Epithelial cell of prostate (primary cell): ENCODE results near the gene MLIP.

Experiments
- DNase-seq: peaks from one replicate; pipeline ENCODE4 v3.0.0-alpha.2; 2011; ENCODE audit warnings: low read depth, low spot score
- H3K27ac ChIP-seq: fragments of 450-650 bp; 2 replicates; pipeline ENCODE4 v1.5.1; 2017; ENCODE audit warnings: mild to moderate bottlenecking

Gene MLIP

DNA sequence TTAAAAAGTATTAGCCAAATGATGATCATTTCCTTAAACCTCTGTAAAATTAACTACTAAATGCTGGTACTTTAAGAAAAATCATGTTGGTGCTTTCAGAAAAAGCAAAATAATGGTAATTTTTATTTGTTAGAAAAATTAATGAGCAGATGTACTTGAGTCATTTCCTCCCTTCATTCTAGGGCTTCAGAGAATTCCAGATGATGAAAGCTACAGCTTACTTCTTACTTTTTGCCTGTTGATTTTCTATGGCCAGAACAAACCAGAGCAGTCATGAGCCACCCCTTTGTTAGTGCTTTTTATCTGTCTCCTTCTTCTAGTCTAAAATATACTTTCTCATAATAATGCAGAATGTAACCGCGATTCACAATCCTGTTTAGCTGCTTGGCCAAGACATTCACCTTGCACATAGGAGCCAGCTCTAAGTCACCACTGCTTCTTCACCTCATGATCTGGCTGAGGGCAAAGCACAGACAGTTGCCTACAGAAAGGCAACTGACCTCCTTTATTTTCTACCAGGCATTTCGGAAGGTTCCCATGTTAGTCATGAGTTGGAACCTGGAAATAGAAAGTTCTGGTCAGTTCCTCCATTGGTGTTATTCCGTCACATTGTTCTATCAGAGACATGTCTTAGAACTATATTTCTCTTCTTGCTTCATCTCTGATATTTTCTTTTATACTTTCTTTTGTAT lies 153.5 kb downstream of the MLIP start:
- DNase-seq = no peak
- no peak overlapping the region for H3K27ac ChIP-seq

DNA sequence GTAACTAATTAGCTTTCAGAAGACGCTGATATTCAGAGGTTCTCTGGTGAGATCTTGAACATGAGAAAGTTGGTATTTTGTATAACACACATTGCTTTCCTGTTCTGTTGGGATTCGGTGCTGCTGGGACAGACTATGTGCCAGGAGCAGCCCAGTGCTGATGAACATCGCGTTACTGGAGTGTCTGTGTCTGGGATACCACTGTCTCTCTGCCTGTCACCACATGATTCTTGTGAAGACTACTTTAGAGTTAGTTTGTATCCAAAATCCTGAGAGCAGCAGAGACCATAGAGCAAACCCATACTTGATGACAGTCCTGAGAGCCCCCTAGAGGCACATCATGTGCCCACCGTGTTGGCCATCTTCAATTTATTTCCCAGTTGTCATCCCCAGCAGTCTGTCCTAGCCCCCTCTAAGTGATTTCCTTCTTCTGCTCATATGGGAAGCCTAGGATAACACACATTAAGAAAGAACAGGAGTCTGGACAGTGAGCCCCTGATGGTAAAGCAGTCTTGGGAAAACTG lies 155.2 kb downstream of the MLIP start:
- no peak overlapping the region for H3K27ac ChIP-seq
- DNase-seq = no peak

DNA sequence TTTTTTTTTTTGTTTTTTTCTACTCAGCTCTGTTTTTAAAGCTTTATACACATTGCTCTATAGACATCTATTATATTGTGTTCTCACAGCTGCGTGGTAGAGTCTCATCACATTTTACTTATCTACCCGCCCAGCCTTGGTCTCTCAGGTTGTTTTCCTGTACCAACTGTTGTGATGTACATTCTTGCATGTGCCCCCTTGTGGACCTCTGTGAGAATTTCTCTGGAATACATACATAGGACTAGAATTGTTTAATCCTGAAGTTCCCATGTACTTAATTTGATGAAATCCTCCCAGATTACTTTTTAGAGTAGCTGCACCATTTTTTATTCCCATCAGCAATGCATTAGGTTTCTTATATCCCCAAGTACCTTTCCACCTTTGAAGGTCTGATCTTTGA lies 156.6 kb downstream of the MLIP start:
- DNase-seq = no peak

DNA sequence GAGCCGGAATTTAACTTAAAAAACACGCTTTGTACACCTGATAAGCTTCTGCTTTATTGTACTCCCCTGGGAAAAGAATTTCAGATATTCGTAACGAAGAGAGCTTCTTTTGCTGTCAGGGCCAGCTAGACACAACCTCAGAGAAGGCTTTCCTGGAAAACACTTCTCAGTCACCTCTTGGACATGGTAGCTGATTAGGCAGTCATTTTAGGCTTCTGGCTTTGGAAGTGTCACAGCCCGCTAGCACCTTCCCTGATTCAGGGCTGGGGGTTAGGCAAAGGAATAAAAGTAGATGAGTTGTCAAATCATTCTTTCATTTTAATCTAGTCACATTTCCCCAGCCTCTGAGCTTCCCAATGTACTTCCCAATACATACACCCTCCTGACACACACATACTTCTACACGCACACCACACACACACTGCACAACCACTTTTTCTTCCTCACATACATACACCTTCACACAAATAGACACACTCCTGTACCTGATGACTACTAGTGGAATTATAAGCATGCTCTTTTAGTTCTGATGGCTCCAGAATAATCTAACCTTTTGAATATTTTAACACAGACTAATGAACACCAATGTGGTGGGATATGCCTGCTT lies 162.1 kb downstream of the MLIP start:
- no peak for DNase-seq
- no peak overlapping the region for H3K27ac ChIP-seq

More for the DNA sequence above, 156.6 kb downstream of the MLIP start:
- no peak overlapping the region for H3K27ac ChIP-seq

DNA sequence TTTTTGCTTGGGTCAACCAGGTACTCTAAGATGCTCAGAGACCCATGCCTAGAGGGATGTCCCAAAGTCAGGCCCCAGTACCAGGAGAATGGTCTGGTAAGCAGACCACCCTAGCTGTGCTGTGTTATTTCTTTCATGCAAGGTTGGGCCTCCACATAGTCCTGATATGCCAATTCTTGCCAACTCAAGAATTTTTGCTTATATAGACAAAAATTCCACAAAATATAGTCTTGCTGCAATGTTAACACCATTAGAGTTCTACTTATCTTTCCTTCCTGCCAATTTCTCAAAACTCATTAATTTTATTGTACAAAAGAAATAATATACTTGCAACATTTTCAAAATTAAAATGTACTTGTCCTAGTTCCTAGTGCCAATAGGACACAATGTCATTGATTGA lies 163.1 kb downstream of the MLIP start:
- H3K27ac ChIP-seq = no peak overlapping the region
- no peak for DNase-seq

GRCh38 chr6:54282186-54282585 lies 170.9 kb downstream of the MLIP start:
- peak; percentile 48 for DNase-seq
- H3K27ac ChIP-seq = peak overlapping the region; percentile 71

GRCh38 chr6:54284161-54284860 lies 173.1 kb downstream of the MLIP start:
- DNase-seq = no peak
- H3K27ac ChIP-seq = no peak overlapping the region

DNA sequence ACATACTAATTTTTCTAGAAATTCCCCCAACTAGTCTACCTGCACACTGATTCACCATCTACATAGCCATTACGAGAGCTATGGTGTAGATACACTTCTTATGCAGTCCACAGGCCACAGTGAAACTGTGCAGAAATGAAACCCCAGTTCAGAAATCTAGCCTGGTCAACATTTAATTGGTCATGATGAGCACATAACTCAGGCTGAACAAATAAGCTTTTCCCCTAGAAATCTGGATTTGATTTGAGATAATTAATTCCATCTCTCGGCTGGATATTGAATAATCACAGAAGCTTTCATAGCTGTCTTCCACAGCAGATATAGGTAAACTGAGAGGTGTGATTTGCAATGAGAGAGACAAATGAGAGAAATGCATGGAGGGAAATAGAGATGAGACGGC lies 174.4 kb downstream of the MLIP start:
- peak overlapping the region; percentile 29 for H3K27ac ChIP-seq
- DNase-seq = no peak

GRCh38 chr6:54286141-54286540 lies 174.9 kb downstream of the MLIP start:
- DNase-seq = no peak
- H3K27ac ChIP-seq = peak overlapping the region; percentile 29

GRCh38 chr6:54288474-54288873 lies 177.2 kb downstream of the MLIP start:
- DNase-seq = no peak
- no peak overlapping the region for H3K27ac ChIP-seq

- H3K27ac ChIP-seq = no peak overlapping the region
- no peak for DNase-seq
Observed at GRCh38 chr6:54289426-54289825, 178.2 kb downstream of the MLIP start.

- H3K27ac ChIP-seq = peak overlapping the region; percentile 93
- DNase-seq = peak; percentile 94
Observed at GRCh38 chr6:54291146-54291545, 179.9 kb downstream of the MLIP start.

- H3K27ac ChIP-seq = peak overlapping the region; percentile 93
- peak; percentile 68 for DNase-seq
Observed at GRCh38 chr6:54291738-54292137, 180.5 kb downstream of the MLIP start.

- no peak for DNase-seq
- H3K27ac ChIP-seq = no peak overlapping the region
Observed at GRCh38 chr6:54294965-54295532, 183.8 kb downstream of the MLIP start.

GRCh38 chr6:54299542-54300269 lies 188.5 kb downstream of the MLIP start:
- DNase-seq = no peak
- no peak overlapping the region for H3K27ac ChIP-seq

DNA sequence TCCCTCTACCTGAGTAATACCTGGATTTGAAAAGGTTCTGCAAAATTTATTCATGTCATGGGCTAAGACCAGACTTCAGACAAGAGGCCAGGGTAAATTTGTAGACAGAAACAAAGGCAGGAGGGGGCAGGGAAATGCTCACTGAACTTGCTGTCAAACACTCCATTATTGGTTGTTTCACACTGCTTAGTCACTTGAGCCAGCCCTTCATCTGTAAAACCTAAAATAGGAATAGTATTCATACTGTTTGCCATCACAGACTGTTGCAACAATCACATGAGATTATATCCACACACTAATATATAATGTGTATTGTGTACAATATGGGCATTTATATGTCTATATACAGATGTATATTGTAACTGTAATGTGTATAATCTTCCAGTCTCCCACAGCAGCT lies 190.5 kb downstream of the MLIP start:
- H3K27ac ChIP-seq = no peak overlapping the region
- DNase-seq = no peak

DNA sequence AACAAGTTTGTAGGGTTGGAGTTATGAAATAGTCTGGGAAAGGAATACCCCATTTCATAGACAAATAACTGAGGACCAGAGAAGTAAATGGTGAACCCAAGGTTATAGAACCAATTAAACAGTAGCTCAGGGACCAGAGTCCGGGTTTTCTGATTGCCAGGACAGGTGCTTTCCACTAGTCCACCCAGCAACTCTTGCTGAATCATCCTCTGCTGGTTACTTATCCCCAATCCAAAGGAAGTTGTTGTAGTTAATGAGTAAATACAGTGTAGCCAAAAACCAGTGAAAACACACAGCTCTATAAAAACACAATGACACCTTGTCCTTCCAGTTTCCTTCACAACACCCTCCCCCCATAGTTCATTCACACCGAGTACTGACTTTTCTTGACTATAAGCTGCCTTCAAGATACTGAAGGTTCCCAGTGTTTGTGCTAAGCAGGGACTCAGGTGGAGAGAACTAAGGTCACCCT lies 196.2 kb downstream of the MLIP start:
- H3K27ac ChIP-seq = no peak overlapping the region
- DNase-seq = no peak

GRCh38 chr6:54308289-54308985 lies 197.2 kb downstream of the MLIP start, which contains the start of gene TINAG:
Gene TINAG (plus strand): TSS chr6:54308441. CDS start chr6:54308551, 110 bp downstream.
- no peak within 1 kb of the TSS for H3K27ac ChIP-seq
- no peak for DNase-seq

DNA sequence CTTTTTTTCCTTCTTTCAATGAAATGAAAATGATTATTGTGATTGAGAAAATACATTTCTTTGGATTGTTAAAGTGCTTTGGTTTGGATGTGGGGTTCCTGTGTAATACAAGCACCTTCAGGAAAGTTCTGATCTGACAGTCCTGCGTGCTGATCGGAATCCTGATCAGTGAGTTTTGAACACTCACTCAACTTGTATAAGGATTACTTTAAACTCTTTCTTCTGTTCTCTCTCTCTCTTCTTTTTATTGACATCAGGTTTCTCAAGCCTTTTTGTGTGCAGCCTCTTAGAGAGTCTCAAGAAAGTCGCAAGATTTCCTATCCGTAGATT lies 197.7 kb downstream of the MLIP start:
- no peak overlapping the region for H3K27ac ChIP-seq
- DNase-seq = no peak
